ENCODE data around the gene ZNF280D.

DNA sequence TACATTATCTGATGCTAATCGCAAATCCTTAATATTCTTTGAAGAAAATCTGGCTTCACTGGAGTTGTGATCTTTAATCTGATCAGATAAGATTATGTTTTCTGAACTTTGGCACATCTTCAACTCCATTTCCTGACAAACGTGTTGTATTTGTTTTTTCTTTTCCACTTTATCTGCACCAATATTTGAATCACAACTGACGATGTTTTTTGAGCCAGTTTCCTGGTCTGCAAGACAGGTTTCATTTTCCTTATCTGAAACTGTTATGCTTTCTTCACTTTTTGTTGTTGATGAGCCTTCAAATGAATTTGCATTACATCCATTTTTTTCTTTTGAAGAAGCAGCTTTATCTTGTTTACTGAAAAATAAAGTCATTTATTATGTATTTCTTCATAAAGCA is 101.5 kb downstream of the ZNF280D start:
- TF ChIP-seq, protein P1, sequence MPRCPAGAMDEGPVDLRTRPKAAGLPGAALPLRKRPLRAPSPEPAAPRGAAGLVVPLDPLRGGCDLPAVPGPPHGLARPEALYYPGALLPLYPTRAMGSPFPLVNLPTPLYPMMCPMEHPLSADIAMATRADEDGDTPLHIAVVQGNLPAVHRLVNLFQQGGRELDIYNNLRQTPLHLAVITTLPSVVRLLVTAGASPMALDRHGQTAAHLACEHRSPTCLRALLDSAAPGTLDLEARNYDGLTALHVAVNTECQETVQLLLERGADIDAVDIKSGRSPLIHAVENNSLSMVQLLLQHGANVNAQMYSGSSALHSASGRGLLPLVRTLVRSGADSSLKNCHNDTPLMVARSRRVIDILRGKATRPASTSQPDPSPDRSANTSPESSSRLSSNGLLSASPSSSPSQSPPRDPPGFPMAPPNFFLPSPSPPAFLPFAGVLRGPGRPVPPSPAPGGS (IDR thresholded peaks at IDR 0.05), result no peak
- TF ChIP-seq EP300 (IDR thresholded peaks at IDR 0.05) (no peak), POLR2A (IDR thresholded peaks at IDR 0.05; ENCODE audit: low read length) (no peak), KDM1A (IDR thresholded peaks at IDR 0.05; ENCODE audit: low read depth) (no peak), HDAC2 (IDR thresholded peaks at IDR 0.05) (no peak)
- TF ChIP-seq, protein P2, sequence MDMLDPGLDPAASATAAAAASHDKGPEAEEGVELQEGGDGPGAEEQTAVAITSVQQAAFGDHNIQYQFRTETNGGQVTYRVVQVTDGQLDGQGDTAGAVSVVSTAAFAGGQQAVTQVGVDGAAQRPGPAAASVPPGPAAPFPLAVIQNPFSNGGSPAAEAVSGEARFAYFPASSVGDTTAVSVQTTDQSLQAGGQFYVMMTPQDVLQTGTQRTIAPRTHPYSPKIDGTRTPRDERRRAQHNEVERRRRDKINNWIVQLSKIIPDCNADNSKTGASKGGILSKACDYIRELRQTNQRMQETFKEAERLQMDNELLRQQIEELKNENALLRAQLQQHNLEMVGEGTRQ (IDR thresholded peaks at IDR 0.05), result no peak
- TF ChIP-seq, protein P3, sequence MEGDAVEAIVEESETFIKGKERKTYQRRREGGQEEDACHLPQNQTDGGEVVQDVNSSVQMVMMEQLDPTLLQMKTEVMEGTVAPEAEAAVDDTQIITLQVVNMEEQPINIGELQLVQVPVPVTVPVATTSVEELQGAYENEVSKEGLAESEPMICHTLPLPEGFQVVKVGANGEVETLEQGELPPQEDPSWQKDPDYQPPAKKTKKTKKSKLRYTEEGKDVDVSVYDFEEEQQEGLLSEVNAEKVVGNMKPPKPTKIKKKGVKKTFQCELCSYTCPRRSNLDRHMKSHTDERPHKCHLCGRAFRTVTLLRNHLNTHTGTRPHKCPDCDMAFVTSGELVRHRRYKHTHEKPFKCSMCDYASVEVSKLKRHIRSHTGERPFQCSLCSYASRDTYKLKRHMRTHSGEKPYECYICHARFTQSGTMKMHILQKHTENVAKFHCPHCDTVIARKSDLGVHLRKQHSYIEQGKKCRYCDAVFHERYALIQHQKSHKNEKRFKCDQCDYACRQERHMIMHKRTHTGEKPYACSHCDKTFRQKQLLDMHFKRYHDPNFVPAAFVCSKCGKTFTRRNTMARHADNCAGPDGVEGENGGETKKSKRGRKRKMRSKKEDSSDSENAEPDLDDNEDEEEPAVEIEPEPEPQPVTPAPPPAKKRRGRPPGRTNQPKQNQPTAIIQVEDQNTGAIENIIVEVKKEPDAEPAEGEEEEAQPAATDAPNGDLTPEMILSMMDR (IDR thresholded peaks at IDR 0.05), result no peak
- TF ChIP-seq, protein P4, sequence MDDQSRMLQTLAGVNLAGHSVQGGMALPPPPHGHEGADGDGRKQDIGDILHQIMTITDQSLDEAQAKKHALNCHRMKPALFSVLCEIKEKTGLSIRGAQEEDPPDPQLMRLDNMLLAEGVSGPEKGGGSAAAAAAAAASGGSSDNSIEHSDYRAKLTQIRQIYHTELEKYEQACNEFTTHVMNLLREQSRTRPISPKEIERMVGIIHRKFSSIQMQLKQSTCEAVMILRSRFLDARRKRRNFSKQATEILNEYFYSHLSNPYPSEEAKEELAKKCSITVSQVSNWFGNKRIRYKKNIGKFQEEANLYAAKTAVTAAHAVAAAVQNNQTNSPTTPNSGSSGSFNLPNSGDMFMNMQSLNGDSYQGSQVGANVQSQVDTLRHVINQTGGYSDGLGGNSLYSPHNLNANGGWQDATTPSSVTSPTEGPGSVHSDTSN (IDR thresholded peaks at IDR 0.05), result no peak
